ENCODE results near the gene CYP17A1.

DNA sequence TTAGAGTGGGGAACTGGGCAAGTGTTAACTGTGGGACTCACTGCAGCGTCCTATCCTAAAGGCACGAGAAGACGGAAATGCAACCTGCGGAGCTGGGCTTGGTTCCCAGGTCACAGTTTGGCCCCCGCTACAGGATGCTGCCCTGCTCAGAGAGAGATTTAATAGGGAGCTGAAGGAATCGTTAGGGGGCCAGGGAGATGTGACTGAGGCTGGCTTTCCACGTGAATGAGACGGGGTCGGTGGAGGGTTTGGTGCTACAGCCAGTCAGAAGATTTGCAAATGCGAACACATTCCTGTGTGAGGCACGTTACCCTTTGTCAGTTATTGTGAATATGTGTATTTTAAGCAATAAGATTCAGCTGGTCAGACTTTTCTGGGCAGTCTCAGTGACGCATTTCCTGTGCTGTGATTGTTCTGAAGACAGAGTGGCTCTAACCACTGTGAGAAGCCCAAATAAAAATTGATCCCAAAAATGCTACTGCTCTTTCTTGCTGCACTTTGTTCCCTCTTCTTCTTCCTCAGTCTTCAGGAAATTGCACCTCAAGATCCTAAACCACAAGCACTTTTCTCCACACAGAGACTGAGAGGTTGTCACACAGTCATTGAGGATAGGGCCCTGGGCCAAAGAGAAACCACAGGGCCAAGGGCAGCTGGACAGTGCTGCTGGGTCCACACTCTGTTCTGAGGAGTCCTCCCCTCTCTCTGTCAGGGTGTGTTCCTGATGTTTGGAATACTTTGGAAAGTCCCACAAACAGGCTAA lies 21.2 kb downstream of the CYP17A1 start:
- TF ChIP-seq, protein P1, sequence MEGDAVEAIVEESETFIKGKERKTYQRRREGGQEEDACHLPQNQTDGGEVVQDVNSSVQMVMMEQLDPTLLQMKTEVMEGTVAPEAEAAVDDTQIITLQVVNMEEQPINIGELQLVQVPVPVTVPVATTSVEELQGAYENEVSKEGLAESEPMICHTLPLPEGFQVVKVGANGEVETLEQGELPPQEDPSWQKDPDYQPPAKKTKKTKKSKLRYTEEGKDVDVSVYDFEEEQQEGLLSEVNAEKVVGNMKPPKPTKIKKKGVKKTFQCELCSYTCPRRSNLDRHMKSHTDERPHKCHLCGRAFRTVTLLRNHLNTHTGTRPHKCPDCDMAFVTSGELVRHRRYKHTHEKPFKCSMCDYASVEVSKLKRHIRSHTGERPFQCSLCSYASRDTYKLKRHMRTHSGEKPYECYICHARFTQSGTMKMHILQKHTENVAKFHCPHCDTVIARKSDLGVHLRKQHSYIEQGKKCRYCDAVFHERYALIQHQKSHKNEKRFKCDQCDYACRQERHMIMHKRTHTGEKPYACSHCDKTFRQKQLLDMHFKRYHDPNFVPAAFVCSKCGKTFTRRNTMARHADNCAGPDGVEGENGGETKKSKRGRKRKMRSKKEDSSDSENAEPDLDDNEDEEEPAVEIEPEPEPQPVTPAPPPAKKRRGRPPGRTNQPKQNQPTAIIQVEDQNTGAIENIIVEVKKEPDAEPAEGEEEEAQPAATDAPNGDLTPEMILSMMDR (IDR thresholded peaks at IDR 0.05 in 2 of 3, conservative IDR thresholded peaks at IDR 0.05 in 1 of 3; ENCODE audit: control insufficient read depth in 2 of 3, extremely low read depth in 1 of 3, insufficient read depth in 1 of 3, low read depth in 3 of 3, low read length in 3 of 3), result no peak
- TF ChIP-seq, protein P2, sequence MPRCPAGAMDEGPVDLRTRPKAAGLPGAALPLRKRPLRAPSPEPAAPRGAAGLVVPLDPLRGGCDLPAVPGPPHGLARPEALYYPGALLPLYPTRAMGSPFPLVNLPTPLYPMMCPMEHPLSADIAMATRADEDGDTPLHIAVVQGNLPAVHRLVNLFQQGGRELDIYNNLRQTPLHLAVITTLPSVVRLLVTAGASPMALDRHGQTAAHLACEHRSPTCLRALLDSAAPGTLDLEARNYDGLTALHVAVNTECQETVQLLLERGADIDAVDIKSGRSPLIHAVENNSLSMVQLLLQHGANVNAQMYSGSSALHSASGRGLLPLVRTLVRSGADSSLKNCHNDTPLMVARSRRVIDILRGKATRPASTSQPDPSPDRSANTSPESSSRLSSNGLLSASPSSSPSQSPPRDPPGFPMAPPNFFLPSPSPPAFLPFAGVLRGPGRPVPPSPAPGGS (IDR thresholded peaks at IDR 0.05; ENCODE audit: borderline replicate concordance, insufficient read depth, low read depth, low read length, poor library complexity, severe bottlenecking), result no peak
- TF ChIP-seq POLR2A (IDR thresholded peaks at IDR 0.05; ENCODE audit: low read depth, low read length) (no peak), ZBTB11 (CRISPR knock-in tag; IDR thresholded peaks at IDR 0.05) (no peak), USF1 (IDR thresholded peaks at IDR 0.05; ENCODE audit: borderline replicate concordance, extremely low read length, insufficient read depth, low read depth, low read length) (no peak), GABPA (IDR thresholded peaks at IDR 0.05; ENCODE audit: low read depth) (no peak), EZH2 (IDR thresholded peaks at IDR 0.05; ENCODE audit: borderline replicate concordance, control insufficient read depth, low read depth, low read length) (no peak)
- TF ChIP-seq, protein P3, sequence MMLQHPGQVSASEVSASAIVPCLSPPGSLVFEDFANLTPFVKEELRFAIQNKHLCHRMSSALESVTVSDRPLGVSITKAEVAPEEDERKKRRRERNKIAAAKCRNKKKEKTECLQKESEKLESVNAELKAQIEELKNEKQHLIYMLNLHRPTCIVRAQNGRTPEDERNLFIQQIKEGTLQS (IDR thresholded peaks at IDR 0.05; ENCODE audit: borderline replicate concordance, extremely low read depth, low read depth, low read length), result no peak

Data from GM12878 (cell line).